Stimulated activated memory B cell treated with anti-CD40 and anti-IgM and Interleukin-4, amounts not matched to agents 10 μg/mL and 1 μg/mL and 100 μg/mL, for 72 hours (primary cell): Measurements from ENCODE around the gene KLHL41.
"Not testable (repeated sequence)": the region's sequence is repeated elsewhere in the genome, so short reads cannot be mapped to it uniquely, and the experiment has no call there.

Experiments used
- ATAC-seq: fragments of 150-1000 bp; cut with Tn5 transposase; 2 replicates; pipeline ENCODE4 v1.10.0; 2021
- H3K27ac Mint-ChIP-seq: one replicate; pipeline ENCODE4 v1.8.0; 2022; ENCODE audit warnings: mild to moderate bottlenecking, mixed read lengths
- H3K27me3 Mint-ChIP-seq: one replicate; pipeline ENCODE4 v1.8.0; 2022; ENCODE audit warnings: mixed read lengths
- H3K36me3 Mint-ChIP-seq: one replicate; pipeline ENCODE4 v1.8.0; 2022; ENCODE audit warnings: mixed read lengths
- H3K4me1 Mint-ChIP-seq: one replicate; pipeline ENCODE4 v1.8.0; 2022; ENCODE audit warnings: mixed read lengths
- H3K4me3 Mint-ChIP-seq: one replicate; pipeline ENCODE4 v1.8.0; 2022; ENCODE audit warnings: mild to moderate bottlenecking, moderate library complexity, mixed read lengths
- H3K9me3 Mint-ChIP-seq: one replicate; pipeline ENCODE4 v1.8.0; 2022; ENCODE audit warnings: mixed read lengths

Gene KLHL41

GRCh38 chr2:169573974-169574299 is 64.4 kb downstream of the KLHL41 start:
- Mint-ChIP-seq H3K27ac (peak overlapping the region; percentile 90), H3K4me3 (peak overlapping the region; percentile 94), H3K9me3 (no peaks in the 10 kb centered on the region), H3K36me3 (peaks cover 13% of the 10 kb centered on the region), H3K27me3 (no peaks in the 10 kb centered on the region), H3K4me1 (peaks cover 22% of the 10 kb centered on the region)
- no peak for ATAC-seq

GRCh38 chr2:169574539-169574938 is 65.0 kb downstream of the KLHL41 start:
- not testable (repeated sequence) for H3K27ac Mint-ChIP-seq

GRCh38 chr2:169575264-169575663 is 65.8 kb downstream of the KLHL41 start:
- H3K4me1 Mint-ChIP-seq, result peaks cover 15% of the 10 kb centered on the region
- not testable (repeated sequence) for H3K27ac Mint-ChIP-seq, H3K36me3 Mint-ChIP-seq, H3K9me3 Mint-ChIP-seq, ATAC-seq, H3K27me3 Mint-ChIP-seq, H3K4me3 Mint-ChIP-seq

More at GRCh38 chr2:169574539-169574938, 65.0 kb downstream of the KLHL41 start:
- H3K4me3 Mint-ChIP-seq, H3K9me3 Mint-ChIP-seq, ATAC-seq, H3K27me3 Mint-ChIP-seq: not testable (repeated sequence)
- Mint-ChIP-seq H3K36me3 (peaks cover 13% of the 10 kb centered on the region), H3K4me1 (peaks cover 22% of the 10 kb centered on the region)
